ENCODE data around the gene NOPCHAP1.

NOPCHAP1 gene

GRCh38 chr12:104997541-104997940, 11.4 kb downstream of the NOPCHAP1 start:
- no peak for TF ChIP-seq EZH2 (IDR thresholded peaks at IDR 0.05)
- TF ChIP-seq POLR2AphosphoS5 (IDR thresholded peaks at IDR 0.05; ENCODE audit: borderline replicate concordance, low read depth, low read length): no peak
- TF ChIP-seq FOXP2 (optimal IDR thresholded peaks at IDR 0.05; ENCODE audit: control extremely low read depth, extremely low read length, insufficient read depth): no peak
- no peaks in the 10 kb centered on the region for H3K9me3 ChIP-seq (ENCODE audit: low read depth, low read length)
- H3K9ac ChIP-seq (ENCODE audit: insufficient read length): no peak overlapping the region
- peaks cover 82% of the 10 kb centered on the region for H3K36me3 ChIP-seq (ENCODE audit: insufficient read depth, low read length)
- H3K4me3 ChIP-seq: no peak overlapping the region
- DNase-seq (ENCODE audit: low read depth, low spot score): no peak
- no peak overlapping the region for H3K27ac ChIP-seq

- peaks cover 84% of the 10 kb centered on the region for H3K36me3 ChIP-seq (ENCODE audit: insufficient read depth, low read length)
- no peak for DNase-seq (ENCODE audit: low read depth, low spot score)
Measured at GRCh38 chr12:104998423-104999346, 12.6 kb downstream of the NOPCHAP1 start.

GRCh38 chr12:104999347-104999685, 13.2 kb downstream of the NOPCHAP1 start:
- Histone ChIP-seq H3K27ac (no peak overlapping the region), H3K9me3 (ENCODE audit: low read depth, low read length) (no peaks in the 10 kb centered on the region), H3K4me3 (no peak overlapping the region), H3K36me3 (ENCODE audit: insufficient read depth, low read length) (peaks cover 83% of the 10 kb centered on the region), H3K9ac (ENCODE audit: insufficient read length) (no peak overlapping the region)
- no peak for TF ChIP-seq EZH2 (IDR thresholded peaks at IDR 0.05)
- no peak for TF ChIP-seq FOXP2 (optimal IDR thresholded peaks at IDR 0.05; ENCODE audit: control extremely low read depth, extremely low read length, insufficient read depth)
- TF ChIP-seq POLR2AphosphoS5 (IDR thresholded peaks at IDR 0.05; ENCODE audit: borderline replicate concordance, low read depth, low read length): no peak
- DNase-seq (ENCODE audit: low read depth, low spot score): no peak

More at GRCh38 chr12:104998423-104999346, 12.6 kb downstream of the NOPCHAP1 start:
- no peak overlapping the region for H3K27ac ChIP-seq
- H3K9ac ChIP-seq (ENCODE audit: insufficient read length): no peak overlapping the region
- no peak overlapping the region for H3K4me3 ChIP-seq
- no peaks in the 10 kb centered on the region for H3K9me3 ChIP-seq (ENCODE audit: low read depth, low read length)
- TF ChIP-seq POLR2AphosphoS5 (IDR thresholded peaks at IDR 0.05; ENCODE audit: borderline replicate concordance, low read depth, low read length): no peak
- no peak for TF ChIP-seq FOXP2 (optimal IDR thresholded peaks at IDR 0.05; ENCODE audit: control extremely low read depth, extremely low read length, insufficient read depth)

- Histone ChIP-seq H3K36me3 (ENCODE audit: insufficient read depth, low read length) (peaks cover 81% of the 10 kb centered on the region), H3K4me3 (no peak overlapping the region), H3K9me3 (ENCODE audit: low read depth, low read length) (no peaks in the 10 kb centered on the region), H3K27ac (no peak overlapping the region), H3K9ac (ENCODE audit: insufficient read length) (no peak overlapping the region)
- no peak for DNase-seq (ENCODE audit: low read depth, low spot score)
- TF ChIP-seq FOXP2 (optimal IDR thresholded peaks at IDR 0.05; ENCODE audit: control extremely low read depth, extremely low read length, insufficient read depth) (no peak), EZH2 (IDR thresholded peaks at IDR 0.05) (no peak), POLR2AphosphoS5 (IDR thresholded peaks at IDR 0.05; ENCODE audit: borderline replicate concordance, low read depth, low read length) (no peak)
Measured at GRCh38 chr12:105001476-105001875, 15.4 kb downstream of the NOPCHAP1 start.

GRCh38 chr12:105013892-105014291, 27.8 kb downstream of the NOPCHAP1 start:
- H3K9ac ChIP-seq (ENCODE audit: insufficient read length): no peak overlapping the region
- TF ChIP-seq FOXP2 (optimal IDR thresholded peaks at IDR 0.05; ENCODE audit: control extremely low read depth, extremely low read length, insufficient read depth): no peak
- peak; percentile 23; the same call in 1 of the 2 replicates for TF ChIP-seq POLR2AphosphoS5 (IDR thresholded peaks at IDR 0.05; ENCODE audit: borderline replicate concordance, low read depth, low read length)
- TF ChIP-seq EZH2 (IDR thresholded peaks at IDR 0.05): no peak
- no peak overlapping the region; the same call in 1 of the 2 replicates for H3K4me3 ChIP-seq
- no peak overlapping the region for H3K27ac ChIP-seq
- H3K9me3 ChIP-seq (ENCODE audit: low read depth, low read length): no peaks in the 10 kb centered on the region
- DNase-seq (ENCODE audit: low read depth, low spot score): peak; percentile 66
- H3K36me3 ChIP-seq (ENCODE audit: insufficient read depth, low read length): peaks cover 55% of the 10 kb centered on the region

GRCh38 chr12:105014603-105015002, 28.5 kb downstream of the NOPCHAP1 start:
- peaks cover 55% of the 10 kb centered on the region for H3K36me3 ChIP-seq (ENCODE audit: insufficient read depth, low read length)
- H3K9me3 ChIP-seq (ENCODE audit: low read depth, low read length): no peaks in the 10 kb centered on the region
- TF ChIP-seq EZH2 (IDR thresholded peaks at IDR 0.05): no peak
- no peak for TF ChIP-seq POLR2AphosphoS5 (IDR thresholded peaks at IDR 0.05; ENCODE audit: borderline replicate concordance, low read depth, low read length)
- no peak for TF ChIP-seq FOXP2 (optimal IDR thresholded peaks at IDR 0.05; ENCODE audit: control extremely low read depth, extremely low read length, insufficient read depth)
- no peak overlapping the region for H3K27ac ChIP-seq
- no peak for DNase-seq (ENCODE audit: low read depth, low spot score)
- H3K4me3 ChIP-seq: no peak overlapping the region
- no peak overlapping the region for H3K9ac ChIP-seq (ENCODE audit: insufficient read length)

- Histone ChIP-seq H3K36me3 (ENCODE audit: insufficient read depth, low read length) (peaks cover 55% of the 10 kb centered on the region), H3K9me3 (ENCODE audit: low read depth, low read length) (no peaks in the 10 kb centered on the region), H3K9ac (ENCODE audit: insufficient read length) (no peak overlapping the region), H3K4me3 (no peak overlapping the region), H3K27ac (no peak overlapping the region)
- TF ChIP-seq FOXP2 (optimal IDR thresholded peaks at IDR 0.05; ENCODE audit: control extremely low read depth, extremely low read length, insufficient read depth): no peak
- TF ChIP-seq POLR2AphosphoS5 (IDR thresholded peaks at IDR 0.05; ENCODE audit: borderline replicate concordance, low read depth, low read length): no peak
- TF ChIP-seq EZH2 (IDR thresholded peaks at IDR 0.05): no peak
- DNase-seq (ENCODE audit: low read depth, low spot score): no peak
Measured at GRCh38 chr12:105015543-105015942, 29.4 kb downstream of the NOPCHAP1 start.

- no peak for DNase-seq (ENCODE audit: low read depth, low spot score)
- Histone ChIP-seq H3K9ac (ENCODE audit: insufficient read length) (no peak overlapping the region), H3K36me3 (ENCODE audit: insufficient read depth, low read length) (peaks cover 42% of the 10 kb centered on the region), H3K9me3 (ENCODE audit: low read depth, low read length) (no peaks in the 10 kb centered on the region), H3K27ac (no peak overlapping the region), H3K4me3 (no peak overlapping the region)
- TF ChIP-seq FOXP2 (optimal IDR thresholded peaks at IDR 0.05; ENCODE audit: control extremely low read depth, extremely low read length, insufficient read depth) (no peak), EZH2 (IDR thresholded peaks at IDR 0.05) (no peak), POLR2AphosphoS5 (IDR thresholded peaks at IDR 0.05; ENCODE audit: borderline replicate concordance, low read depth, low read length) (no peak)
Measured at GRCh38 chr12:105018012-105018411, 31.9 kb downstream of the NOPCHAP1 start.
